NCI-H2107 (cell line): ENCODE results near the gene AMN.
"Not testable (repeated sequence)": the region's sequence is repeated elsewhere in the genome, so short reads cannot be mapped to it uniquely, and the experiment has no call there.

Source experiments
- DNase-seq: peaks from one replicate; lab custom pipeline; 2025; lab: John Stamatoyannopoulos, UW

Gene AMN

DNA sequence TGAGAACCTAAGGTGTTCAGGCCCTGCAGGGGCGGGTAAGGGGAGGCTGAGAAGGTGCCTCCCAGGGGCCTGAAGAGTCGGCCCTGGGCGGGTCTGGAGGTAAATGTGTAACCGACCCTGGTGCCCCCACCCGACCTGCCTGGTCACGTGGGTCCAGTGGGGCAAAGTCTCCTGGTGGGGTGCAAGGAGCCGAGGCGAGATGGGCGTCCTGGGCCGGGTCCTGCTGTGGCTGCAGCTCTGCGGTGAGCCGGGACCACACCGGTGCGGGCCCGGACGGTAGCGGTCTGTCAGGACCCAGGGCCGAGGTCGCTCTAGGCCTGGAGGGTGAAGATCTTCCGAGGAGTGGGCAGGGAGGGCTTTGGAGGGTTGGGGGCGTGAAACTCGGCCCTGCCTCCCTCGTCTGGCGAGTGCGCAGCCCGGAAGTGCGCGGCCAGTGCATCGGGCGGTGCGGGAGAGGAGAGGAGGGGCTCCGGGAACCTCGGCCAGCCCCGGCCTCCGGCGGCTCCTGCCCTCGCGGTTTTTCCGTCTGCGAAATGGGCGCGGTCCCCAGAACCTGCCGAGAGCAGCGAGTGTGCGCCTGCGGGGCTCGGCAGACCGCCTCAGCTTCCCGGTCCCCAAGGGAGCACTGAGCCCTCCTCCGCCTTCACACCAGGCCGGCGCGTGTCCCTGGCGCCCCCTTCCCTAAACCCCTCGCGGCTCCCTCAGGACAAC is at the start of gene AMN:
Gene AMN, plus strand, starts transcription at position 174 of the 711 bp plus-strand sequence. Its CDS starts 26 bp downstream, at position 200.
- DNase-seq: no peak

DNA sequence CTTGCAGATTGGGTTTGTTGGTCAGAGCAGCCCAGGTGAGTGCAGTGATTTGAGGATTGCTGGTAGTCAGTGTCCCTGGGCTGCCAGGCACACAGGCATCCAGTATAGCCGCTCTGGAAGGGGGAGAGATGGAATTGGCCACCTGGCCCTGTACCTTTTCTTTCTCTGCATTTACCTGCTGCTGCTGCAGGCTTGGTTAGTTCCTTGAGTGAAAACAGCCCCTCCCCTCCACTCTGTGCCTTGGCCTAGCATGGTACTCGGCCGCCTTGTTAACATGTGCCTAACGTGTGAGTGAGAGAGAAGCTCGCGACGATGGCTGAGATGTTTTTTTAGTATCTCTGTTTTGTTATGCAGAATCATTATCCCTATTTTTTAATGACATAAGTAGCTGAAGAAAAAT is 49.3 kb upstream of the AMN start:
- DNase-seq: no peak

- no peak for DNase-seq
These were observed 48.9 kb upstream of the AMN start for GRCh38 chr14:102873546-102874061.

GRCh38 chr14:102875652-102876051 is 46.8 kb upstream of the AMN start:
- no peak for DNase-seq

DNA sequence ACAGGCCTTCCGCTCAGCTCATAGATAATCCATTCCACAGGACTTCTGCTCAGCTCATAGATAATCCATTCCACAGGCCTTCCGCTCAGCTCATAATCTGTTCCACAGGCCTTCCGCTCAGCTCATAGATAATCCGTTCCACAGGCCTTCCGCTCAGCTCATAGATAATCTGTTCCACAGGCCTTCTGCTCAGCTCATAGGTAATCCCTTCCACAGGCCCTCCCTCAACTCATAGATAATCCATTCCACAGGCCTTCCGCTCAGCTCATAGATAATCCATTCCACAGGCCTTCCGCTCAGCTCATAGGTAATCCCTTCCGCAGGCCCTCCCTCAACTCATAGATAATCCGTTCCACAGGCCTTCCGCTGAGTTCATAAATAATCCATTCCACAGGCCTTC is 45.0 kb upstream of the AMN start:
- DNase-seq: not testable (repeated sequence)

DNA sequence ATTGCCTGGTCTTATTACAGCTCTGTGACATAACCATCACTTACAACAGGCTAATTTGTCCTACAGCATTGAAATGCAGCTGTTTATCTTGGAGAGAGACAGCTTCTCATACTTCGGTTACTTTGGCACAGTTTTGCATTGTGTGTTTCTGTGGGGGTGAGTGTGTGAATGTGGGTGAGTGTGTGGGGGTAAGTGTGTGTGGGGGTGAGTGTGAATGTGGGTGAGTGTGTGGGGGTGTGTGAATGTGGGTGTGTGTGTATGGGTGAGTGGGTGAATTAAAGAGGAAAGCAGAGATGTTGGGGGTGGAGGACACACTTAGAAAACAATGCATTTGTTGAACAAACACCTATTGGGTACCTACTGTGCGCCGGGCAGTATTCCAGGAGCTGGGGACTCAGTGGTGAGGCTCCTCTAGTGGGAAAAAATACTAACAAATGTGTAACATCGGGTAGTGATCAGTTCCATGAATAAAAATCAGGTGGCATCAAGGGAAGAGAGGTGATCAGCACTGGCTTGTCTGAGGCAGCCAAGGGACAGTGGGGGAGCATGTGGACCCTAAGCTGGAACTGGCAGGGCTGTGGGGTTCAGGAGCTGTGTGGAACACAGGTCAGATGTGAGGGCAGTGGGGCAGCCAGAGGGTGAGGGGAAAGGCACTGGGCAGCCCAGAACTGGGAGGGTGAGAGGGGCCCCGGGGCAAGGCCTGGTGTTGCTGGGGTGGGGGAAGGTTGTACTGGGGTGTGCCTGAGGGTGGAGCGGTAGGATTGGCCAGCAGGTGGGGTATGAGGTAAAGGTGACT is 44.1 kb upstream of the AMN start:
- DNase-seq: no peak

- DNase-seq: no peak
These were observed 43.4 kb upstream of the AMN start for GRCh38 chr14:102878970-102879460.

- no peak for DNase-seq
These were observed 40.1 kb upstream of the AMN start for GRCh38 chr14:102882226-102882906.

- no peak for DNase-seq
These were observed 39.3 kb upstream of the AMN start for GRCh38 chr14:102883089-102883541.

- DNase-seq: no peak
These were observed 38.9 kb upstream of the AMN start for GRCh38 chr14:102883554-102883953.

GRCh38 chr14:102885737-102886447 is 36.6 kb upstream of the AMN start:
- no peak for DNase-seq

DNA sequence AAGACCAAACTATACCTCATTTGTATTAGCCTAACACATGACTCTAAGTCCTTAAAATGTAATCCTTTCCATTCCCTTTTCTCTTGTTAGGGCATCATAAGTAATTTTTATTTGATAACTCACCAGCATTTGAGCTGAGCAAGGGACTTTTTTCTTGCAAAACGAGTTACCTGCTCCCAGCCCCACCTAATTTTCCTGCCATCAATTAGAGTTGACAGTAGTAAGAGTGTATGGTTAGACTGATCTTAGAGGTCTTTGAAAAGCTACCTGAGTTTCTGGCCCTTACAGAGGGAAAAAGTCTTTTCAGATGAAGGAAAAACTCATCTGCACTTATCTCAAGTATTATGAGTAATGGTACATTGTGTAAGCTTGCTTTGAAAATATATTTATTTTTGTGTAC is 33.7 kb upstream of the AMN start:
- no peak for DNase-seq

DNA sequence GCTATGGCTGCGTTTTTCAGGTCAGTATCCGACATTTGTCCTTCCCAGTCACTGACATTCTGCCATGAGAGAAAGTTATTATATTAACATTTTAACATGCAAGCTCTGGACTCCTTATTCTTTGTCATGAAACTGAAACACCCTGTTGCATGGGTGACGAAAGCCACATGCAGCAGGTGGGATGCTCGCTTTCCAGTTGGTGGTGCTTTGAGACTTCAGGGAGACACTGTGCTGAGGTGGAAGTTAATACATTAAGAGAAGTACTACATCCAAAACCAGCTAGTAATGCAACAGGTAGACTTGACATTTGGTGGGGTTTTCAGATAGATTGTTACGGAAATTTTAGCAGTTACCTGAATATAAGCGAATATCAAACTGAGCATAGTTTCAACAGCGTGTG is 32.8 kb upstream of the AMN start:
- no peak for DNase-seq

DNA sequence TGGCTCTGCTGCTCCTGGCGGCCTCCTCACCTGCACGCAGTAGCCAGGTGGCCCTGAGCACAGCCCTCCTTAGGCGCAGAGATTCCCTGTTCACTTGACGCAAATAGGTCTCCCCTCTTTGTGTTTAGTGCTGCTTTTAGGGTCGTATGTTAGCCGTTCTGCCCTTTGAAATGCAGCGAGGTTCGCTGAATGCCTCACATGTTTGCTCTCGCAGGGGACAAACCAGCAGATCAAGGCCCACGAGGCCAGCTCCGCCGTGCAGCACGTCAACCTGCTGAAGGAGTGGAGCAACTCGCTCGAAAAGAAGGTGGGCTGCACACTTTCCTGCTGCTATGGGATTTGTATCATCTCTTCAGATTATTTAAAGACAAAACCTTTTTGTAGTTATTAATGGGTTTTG is 31.4 kb upstream of the AMN start:
- DNase-seq: no peak

GRCh38 chr14:102891556-102891955 is 30.9 kb upstream of the AMN start:
- no peak for DNase-seq

DNA sequence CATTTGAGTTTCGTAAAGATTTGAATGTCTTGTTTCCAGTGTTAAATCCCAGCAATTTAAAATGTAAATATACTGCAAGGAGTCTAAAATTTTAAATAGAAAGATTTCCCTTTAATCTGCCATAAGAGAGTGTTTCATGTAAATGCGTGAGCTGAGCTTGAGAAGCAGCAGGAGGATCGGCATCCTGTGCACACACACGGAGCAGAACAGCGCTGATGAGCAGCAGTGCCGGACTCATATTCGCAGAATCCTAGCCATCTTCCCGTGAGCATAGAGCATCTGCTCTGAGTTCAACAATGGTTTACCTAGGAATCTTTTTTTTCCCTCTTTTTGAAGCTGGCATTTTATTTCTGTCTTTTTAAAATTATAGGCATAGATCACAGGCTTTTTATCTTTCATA is 29.8 kb upstream of the AMN start:
- no peak for DNase-seq

GRCh38 chr14:102893452-102893851 is 29.0 kb upstream of the AMN start:
- DNase-seq: no peak

DNA sequence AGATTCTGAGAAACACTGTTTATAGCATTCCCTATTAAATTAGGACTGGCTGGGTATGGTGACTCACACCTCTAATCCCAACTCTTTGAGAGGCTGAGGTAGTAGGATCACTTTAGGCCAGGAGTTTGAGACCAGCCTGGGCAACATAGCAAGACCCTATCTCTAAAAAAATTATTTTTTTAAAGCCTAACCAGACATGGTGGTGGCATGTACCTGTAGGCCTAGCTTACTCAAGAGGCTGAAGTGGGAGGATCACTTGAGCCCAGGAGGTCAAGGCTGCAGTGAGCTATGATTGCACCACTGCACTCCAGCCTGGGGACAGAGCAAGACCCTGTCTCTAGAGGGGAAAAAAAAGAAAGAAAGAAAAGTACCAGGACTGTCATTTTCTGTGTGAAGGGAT is 25.7 kb upstream of the AMN start:
- not testable (repeated sequence) for DNase-seq

DNA sequence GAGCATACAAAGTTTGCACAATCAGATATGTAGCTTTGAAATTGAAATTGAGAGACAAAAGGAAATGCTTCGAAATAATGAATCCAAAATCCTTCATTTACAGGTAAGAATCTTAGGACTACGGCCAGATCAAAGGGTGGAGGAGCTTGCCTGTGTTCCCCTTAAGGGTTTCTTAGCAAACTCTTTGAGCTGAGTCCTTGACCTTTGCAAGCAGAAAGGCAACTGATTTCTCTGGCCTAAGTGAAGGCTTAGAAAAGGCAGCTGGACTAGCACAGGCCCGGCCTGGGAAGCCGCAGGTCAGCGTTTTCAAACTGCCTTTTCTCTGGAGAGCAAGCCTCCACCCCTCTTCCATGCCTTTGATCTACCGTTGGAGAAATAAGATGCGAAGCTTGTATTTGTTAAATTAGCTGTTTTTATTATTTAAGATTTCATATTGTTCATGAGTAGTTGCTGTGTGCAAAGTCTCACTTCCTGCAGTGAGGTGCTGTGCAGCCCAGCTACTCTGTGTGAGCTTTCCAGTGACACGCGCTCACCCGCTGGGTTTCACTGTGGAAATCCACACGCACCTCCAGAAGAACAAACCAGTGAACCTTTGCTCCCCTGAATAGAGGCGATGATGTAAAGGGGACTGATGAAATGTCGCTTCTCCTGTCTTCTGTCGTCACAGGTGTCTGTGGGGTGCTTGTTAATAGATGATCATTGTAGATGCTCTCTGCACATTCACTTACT is 25.0 kb upstream of the AMN start:
- no peak for DNase-seq

DNA sequence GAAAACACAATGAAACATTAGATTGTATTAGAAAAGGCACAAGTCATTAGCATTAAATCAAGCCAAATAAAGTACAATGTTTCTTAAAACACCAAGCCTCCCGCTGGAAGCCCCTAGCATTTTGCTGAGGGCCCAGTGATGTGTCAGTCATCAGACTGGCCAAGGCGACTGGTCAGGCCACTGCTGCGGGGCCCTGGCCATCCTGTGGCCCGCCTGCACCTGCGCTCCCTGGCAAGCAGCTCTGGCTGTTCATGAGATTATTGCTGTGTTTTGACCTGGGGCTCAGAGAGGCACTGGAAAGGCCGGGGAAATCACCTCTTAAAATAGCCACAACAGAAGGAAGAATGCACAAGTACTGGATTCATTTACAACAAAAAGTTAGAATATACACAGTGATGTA is 24.2 kb upstream of the AMN start:
- no peak for DNase-seq
